ENCODE results near the gene KHDC4.

KHDC4 gene

GRCh38 chr1:155983191-155984024 lies 49.2 kb upstream of the KHDC4 start (continued):
- peak; percentile 81 for TF ChIP-seq ZSCAN30 (tag by site-specific recombination; IDR thresholded peaks at IDR 0.05)
- no peak for TF ChIP-seq ZNF510 (tag by site-specific recombination; IDR thresholded peaks at IDR 0.05; ENCODE audit: insufficient replicate concordance)
- 0 out of 2 replicates have a peak, but pooled peaks have one; percentile 28 for TF ChIP-seq SP2 (tag by site-specific recombination; IDR thresholded peaks at IDR 0.05)
- no peak for TF ChIP-seq ZSCAN5A (tag by site-specific recombination; IDR thresholded peaks at IDR 0.05)
- no peak for TF ChIP-seq MYNN (tag by site-specific recombination; IDR thresholded peaks at IDR 0.05; ENCODE audit: borderline replicate concordance)
- TF ChIP-seq ZNF280D (tag by site-specific recombination; IDR thresholded peaks at IDR 0.05) = no peak
- TF ChIP-seq ZNF48 (tag by site-specific recombination; IDR thresholded peaks at IDR 0.05) = no peak
- no peak for TF ChIP-seq KLF7 (tag by site-specific recombination; IDR thresholded peaks at IDR 0.05; ENCODE audit: borderline replicate concordance)
- peak; percentile 20; the same call in 1 of the 2 replicates for TF ChIP-seq ZBTB6 (tag by site-specific recombination; IDR thresholded peaks at IDR 0.05)
- no peak for TF ChIP-seq PBX3 (CRISPR knock-in tag; IDR thresholded peaks at IDR 0.05)
- TF ChIP-seq BCL6B (tag by site-specific recombination; IDR thresholded peaks at IDR 0.05) = no peak
- no peak for TF ChIP-seq ZNF624 (tag by site-specific recombination; IDR thresholded peaks at IDR 0.05)
- TF ChIP-seq ZNF677 (tag by site-specific recombination; IDR thresholded peaks at IDR 0.05) = no peak
- TF ChIP-seq ZNF658 (tag by site-specific recombination; IDR thresholded peaks at IDR 0.05) = no peak

- no peaks in the 10 kb centered on the region for H3K36me3 ChIP-seq (ENCODE audit: control insufficient read depth in 2 of 2, insufficient read depth in 1 of 2, low read length in 2 of 2)
- no peaks in the 10 kb centered on the region for H3K9me3 ChIP-seq (ENCODE audit: control insufficient read depth, insufficient read depth, low read depth, low read length)
- ChIA-PET CTCF (interaction anchor here (0.7 to 2.7 kb wide), 5 partner anchors 13 to 84 kb away, joined by 3 to 6 read pairs (median 6); no protein-coding TSS in a partner anchor), POLR2A (no interaction called here)
- TF ChIP-seq SP7 (tag by site-specific recombination; IDR thresholded peaks at IDR 0.05) (no peak), ZNF449 (tag by site-specific recombination; IDR thresholded peaks at IDR 0.05) (peak; percentile 63; the same call in 1 of the 2 replicates)
- no peak overlapping the region for H3K4me3 ChIP-seq (ENCODE audit: low read depth, low read length)
- peaks cover 20% of the 10 kb centered on the region for H3K4me1 ChIP-seq (ENCODE audit: control insufficient read depth, insufficient read depth, low read length)
- no peak overlapping the region for H3K27ac ChIP-seq (ENCODE audit: extremely low read depth, low read depth, low read length)
These were observed 47.9 kb upstream of the KHDC4 start for GRCh38 chr1:155982106-155982505.

All from HEK293 (cell line).